K562 (cell line): Measurements from ENCODE around the gene UPF1. TPM values are rescaled to one million over a fixed set of nuclear protein-coding genes. Genes with fewer than 3 reads are reported as not detected.

ENCODE experiments used
- ATAC-seq: fragments of 200-7000 bp; cut with Tn5 transposase; 3 replicates; pipeline ENCODE4 v1.9.1; 2020; ENCODE audit warnings: moderate library complexity
- BruUV-seq: library from RNA; stranded (reverse); fragments of 400-500 nt; replicated peaks from 2 replicates; lab custom pipeline; 2021; lab: Mats Ljungman, UMichigan
- CTCF ChIA-PET: fragments of 300-600 bp; formaldehyde crosslinking; extraction: SDS; loops from one replicate; lab custom pipeline; 2021; ENCODE audit warnings: low intra/inter-chr PET ratio; lab: Yijun Ruan, JAX
- POLR2A ChIA-PET: fragments of 300-600, 350-650 bp; sonication (Branson Sonifier 250); formaldehyde crosslinking; extraction: SDS; loops from one replicate; lab custom pipeline; 2021; ENCODE audit warnings: antibody characterized with exemption, inconsistent platforms; lab: Yijun Ruan, JAX
- DNase-seq, 4 experiments: peaks; one replicate each; pipeline versions ENCODE4 v3.0.0 to v3.0.0-alpha.2; 2011 to 2018; ENCODE audit warnings: low spot score in 3 of 4, mixed read lengths in 3 of 4; ENCODE audit errors: extremely low read depth in 1 of 4
- FAIRE-seq: peaks from 2 replicates; lab custom pipeline; 2011; peaks lifted over from hg19 to GRCh38; lab: Jason Lieb, UNC
- H2AFZ ChIP-seq: 2 replicates; pipeline ENCODE4 v1.6.0; 2011; ENCODE audit warnings: low read depth, low read length, control low read depth, inconsistent platforms
- H3K27ac ChIP-seq: fragments of 200-600 bp; 3 replicates; pipeline ENCODE4 v1.8.0; 2011; ENCODE audit warnings: low read depth, mild to moderate bottlenecking, control low read depth, inconsistent platforms, low read length, moderate library complexity, mixed read lengths; ENCODE audit errors: extremely low read depth
- H3K27me3 ChIP-seq, 2 experiments: fragments of 300-600 bp in 1 of 2; 2 replicates in 1 of 2; 3 replicates in 1 of 2; pipeline versions ENCODE4 v1.6.0 to v1.8.0; 2011; ENCODE audit warnings: inconsistent platforms in 2 of 2, low read length in 2 of 2, mild to moderate bottlenecking in 1 of 2, mixed read lengths in 1 of 2, moderate library complexity in 1 of 2; ENCODE audit not compliant: control insufficient read depth in 2 of 2, insufficient read depth in 2 of 2
- H3K36me3 ChIP-seq: fragments of 300-600 bp; 3 replicates; pipeline ENCODE4 v1.8.0; 2011; ENCODE audit warnings: mild to moderate bottlenecking, low read length, inconsistent platforms; ENCODE audit not compliant: control insufficient read depth, insufficient read depth
- H3K4me1 ChIP-seq, 2 experiments: fragments of 200-600 bp in 1 of 2; replicated peaks in 1 of 2; 2 replicates in 1 of 2; 3 replicates in 1 of 2; pipeline versions ENCODE4 v1.5.1 to v1.8.0; 2011; ENCODE audit warnings: inconsistent platforms in 2 of 2, low read length in 2 of 2, mild to moderate bottlenecking in 1 of 2, mixed read lengths in 1 of 2, moderate library complexity in 1 of 2; ENCODE audit not compliant: control insufficient read depth in 2 of 2, insufficient read depth in 2 of 2
- H3K4me2 ChIP-seq: 2 replicates; pipeline ENCODE4 v1.6.1; 2011; ENCODE audit warnings: low read length, control low read depth, inconsistent platforms, mixed read lengths; ENCODE audit not compliant: insufficient read depth
- H3K4me3 ChIP-seq: fragments of 200-600 bp; sonication (generic), shearing (Covaris generic); 2 replicates; pipeline ENCODE4 v1.5.1; 2016; ENCODE audit warnings: control low read depth, inconsistent platforms
- H3K79me2 ChIP-seq: fragments of 200-600 bp; 3 replicates; pipeline ENCODE4 v1.8.0; 2011; ENCODE audit warnings: low read length, inconsistent platforms; ENCODE audit not compliant: control insufficient read depth, insufficient read depth
- H3K9ac ChIP-seq, 2 experiments: 2 replicates each; pipeline versions ENCODE4 v1.6.0 to v1.6.1; 2011; ENCODE audit warnings: low read depth in 2 of 2, low read length in 2 of 2, control low read depth in 1 of 2, inconsistent platforms in 1 of 2, mild to moderate bottlenecking in 1 of 2, mixed read lengths in 1 of 2; ENCODE audit not compliant: insufficient read depth in 1 of 2
- H3K9me1 ChIP-seq: one replicate; pipeline ENCODE4 v1.6.0; 2011; ENCODE audit warnings: inconsistent platforms, mild to moderate bottlenecking, low read length, moderate library complexity; ENCODE audit not compliant: control insufficient read depth, insufficient read depth
- H3K9me3 ChIP-seq: replicated peaks from 2 replicates; pipeline ENCODE4 v1.5.1; 2011; ENCODE audit warnings: low read depth, low read length, inconsistent platforms; ENCODE audit not compliant: control insufficient read depth, insufficient read depth
- H4K20me1 ChIP-seq: replicated peaks from 2 replicates; pipeline ENCODE4 v1.6.1; 2011; ENCODE audit warnings: low read length, inconsistent platforms, mixed read lengths; ENCODE audit not compliant: control insufficient read depth, insufficient read depth
- ATF1 ChIP-seq, 2 experiments: fragments of 450-650 bp in 1 of 2; IDR thresholded peaks; 2 replicates each; pipeline ENCODE4 v1.6.1; 2016; ENCODE audit warnings: missing compliant biosample characterization in 1 of 2, missing genetic modification characterization in 1 of 2
- FOXA1 ChIP-seq: fragments of 450-650 bp; IDR thresholded peaks from 2 replicates; pipeline ENCODE4 v1.6.1; 2016; ENCODE audit warnings: mild to moderate bottlenecking, borderline replicate concordance
- MAFF ChIP-seq: IDR thresholded peaks from 2 replicates; pipeline ENCODE4 v1.6.1; 2012; ENCODE audit warnings: low read length, improper control_type of control experiment
- NCOA6 ChIP-seq: fragments of 450-650 bp; IDR thresholded peaks from 2 replicates; pipeline ENCODE4 v1.6.1; 2017; ENCODE audit warnings: mild to moderate bottlenecking
- NFIC ChIP-seq: fragments of 450-650 bp; IDR thresholded peaks from 2 replicates; pipeline ENCODE4 v1.6.1; 2017; ENCODE audit warnings: mild to moderate bottlenecking, inconsistent platforms
- POLR2G ChIP-seq: fragments of 200-400 bp; formaldehyde crosslinking; IDR thresholded peaks from 2 replicates; pipeline ENCODE4 v1.6.1; 2017; ENCODE audit warnings: low read depth, mild to moderate bottlenecking, antibody characterized with exemption, low read length, moderate library complexity
- RBFOX2 ChIP-seq: fragments of 200-400 bp; formaldehyde crosslinking; IDR thresholded peaks from 2 replicates; pipeline ENCODE4 v1.6.1; 2017; ENCODE audit warnings: low read depth, mild to moderate bottlenecking, low read length, moderate library complexity
- RBM22 ChIP-seq: fragments of 200-400 bp; formaldehyde crosslinking; IDR thresholded peaks from 2 replicates; pipeline ENCODE4 v1.6.1; 2018; ENCODE audit warnings: low read length, low read depth; ENCODE audit not compliant: poor library complexity, severe bottlenecking
- ZNF445 ChIP-seq: fragments of 250-450 bp; sonication (Bioruptor Pico); IDR thresholded peaks from 2 replicates; pipeline ENCODE4 v1.4.0; 2020; ENCODE audit warnings: low read depth, mild to moderate bottlenecking, moderate library complexity
- ZNF766 ChIP-seq: fragments of 200-800 bp; sonication (Bioruptor generic); conservative IDR thresholded peaks from 2 replicates; pipeline ENCODE4 v1.6.1; 2016; ENCODE audit warnings: missing genetic modification characterization, missing compliant biosample characterization
- WGBS: fragments of 100-300 bp; shearing (Covaris generic); methylation state at CpG from one replicate; pipeline ENCODE4 v1.1.6; 2016; ENCODE audit warnings: low coverage, mixed read lengths; ENCODE audit not compliant: insufficient coverage; ENCODE audit errors: missing lambda C conversion rate; 5-methylcytosine and 5-hydroxymethylcytosine counted together
- in situ Hi-C: fragments of 300-500 bp; cut with MboI; formaldehyde crosslinking; loops from 4 replicates; pipeline ENCODE4 v1.15.0; 2018; ENCODE audit warnings: inconsistent platforms, mixed read lengths
- intact Hi-C: fragments of 100-400 bp; cut with micrococcal nuclease; formaldehyde crosslinking; loops from 2 replicates; pipeline ENCODE4 v1.14.2; 2022
- polyA plus RNA-seq, 8 experiments: library from polyadenylated mRNA; depleted of rRNA in 4 of 8; stranded (reverse) in 5 of 8; unstranded in 3 of 8; fragments of >200 nt; fragmentation: Nextera tagmentation in 2 of 8; fragmentation: Illumina TruSeq in 1 of 8; extraction: Ambion mirVana in 2 of 8; extraction: Trizol in 1 of 8; gene quantifications; 2 replicates each; pipeline versions ENCODE4 v1.2.1 to v1.2.3, GENCODE V29; 2011 to 2014; ENCODE audit warnings: inconsistent platforms in 1 of 8, missing spikeins in 1 of 8
- total RNA-seq, 7 experiments: library from RNA; depleted of rRNA in 6 of 7; stranded (reverse); fragments of >200 nt in 6 of 7; fragmentation: Illumina TruSeq in 2 of 7; extraction: Trizol in 2 of 7; gene quantifications; 2 replicates each; pipeline versions ENCODE4 v1.2.1 to v1.2.3, GENCODE V29; 2011 to 2021; ENCODE audit warnings: low replicate concordance in 1 of 7
- TF ChIP-seq, protein P1 (sequence below): sonication (generic); formaldehyde crosslinking; IDR thresholded peaks from 2 replicates; pipeline ENCODE4 v1.9.0; 2022; ENCODE audit warnings: mild to moderate bottlenecking, missing genetic modification reagents

The UPF1 gene
- total and polyA plus RNA-seq, 9 of the 15 experiments (the other 6 are each of a cell fraction or from before 2014, with no cell fraction given) = 0.34 to 103 (median 27.9) TPM

DNA sequence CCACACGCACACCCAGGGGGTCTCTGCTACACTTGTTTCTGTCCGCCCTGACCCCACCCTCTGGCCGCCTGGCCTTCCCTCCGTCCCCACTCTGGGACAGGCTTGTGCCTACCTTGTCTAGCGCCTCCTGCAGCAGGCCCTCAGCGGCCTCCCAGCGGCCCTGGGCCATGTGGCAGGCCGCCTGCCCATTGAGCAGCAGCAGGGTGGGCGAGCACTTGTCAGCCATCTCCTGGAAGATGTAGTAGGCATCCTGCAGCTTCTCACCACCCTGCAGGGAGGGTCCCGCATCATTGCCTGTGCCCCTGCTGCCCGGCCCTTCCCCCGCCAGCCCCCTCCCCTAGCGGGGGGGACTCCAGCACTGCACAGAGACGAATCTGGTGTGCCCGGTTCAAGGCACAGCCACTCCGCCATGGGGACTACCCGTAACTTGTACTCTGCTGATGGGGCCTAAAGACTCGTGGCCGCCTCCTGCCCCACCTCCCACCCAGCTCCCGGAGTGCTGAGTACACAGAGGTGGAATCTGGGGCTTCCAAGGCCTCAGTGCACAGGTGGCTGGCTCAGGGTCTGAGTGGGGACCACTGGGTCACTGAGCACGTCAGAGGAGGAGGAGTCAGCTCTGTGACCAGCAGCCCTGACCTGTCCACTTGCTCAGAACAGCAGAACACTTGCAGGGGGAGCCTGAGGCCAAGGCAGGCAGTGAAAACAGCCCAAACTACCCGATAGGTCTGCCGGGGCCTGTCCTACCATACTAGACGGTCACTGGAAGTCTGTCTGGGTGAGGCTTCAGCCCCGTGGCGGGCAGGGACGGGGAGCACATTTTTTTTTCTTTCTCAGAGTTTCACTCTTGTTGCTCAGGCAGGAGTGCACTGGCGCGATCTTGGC is 71.6 kb downstream of the UPF1 start (continued):
- TF ChIP-seq ATF1 (CRISPR knock-in tag; IDR thresholded peaks at IDR 0.05) (no peak), ATF1 (tag; IDR thresholded peaks at IDR 0.05) (no peak), ZNF445 (CRISPR knock-in tag) (no peak), NFIC (0 out of 2 replicates have a peak, but pooled peaks have one; percentile 11)

DNA sequence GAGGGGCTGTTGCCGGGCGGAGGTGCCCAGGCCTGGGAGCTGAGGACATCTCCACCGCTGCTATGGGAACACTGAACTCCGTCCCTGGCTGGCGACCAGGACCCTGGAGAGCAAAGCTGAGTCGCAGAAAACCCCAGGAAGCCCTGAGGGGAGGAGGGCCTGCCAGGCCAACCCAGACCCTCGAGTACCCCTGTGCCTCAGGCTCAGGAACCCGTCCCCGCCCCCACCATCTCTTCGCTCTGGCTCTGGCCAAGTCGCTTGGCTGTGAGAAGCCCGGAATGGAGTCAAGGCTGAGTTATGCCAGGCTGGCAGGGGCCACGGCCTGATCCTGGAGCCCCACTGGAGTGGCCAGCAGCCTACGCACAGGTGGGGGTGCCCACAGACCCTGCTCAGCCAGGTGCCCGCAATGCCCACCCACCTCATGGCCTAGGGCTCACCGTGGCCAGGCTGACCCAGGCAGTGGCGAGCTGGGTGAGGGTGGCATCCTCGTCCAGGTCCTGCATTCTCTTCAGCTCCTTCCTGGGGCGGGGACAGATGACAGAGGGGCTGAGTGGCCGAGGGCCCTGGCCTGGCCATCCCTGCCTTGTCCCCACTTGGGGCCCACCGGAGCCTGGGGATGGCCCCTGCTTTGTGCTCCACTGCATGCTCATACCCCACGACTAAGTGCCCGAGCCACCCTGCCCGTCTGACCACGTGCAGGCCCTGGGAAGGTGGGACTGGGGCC is 72.7 kb downstream of the UPF1 start:
- CTCF ChIA-PET = no interaction called here
- Histone ChIP-seq H3K4me3 (no peak overlapping the region), H3K36me3 (peaks cover 68% of the 10 kb centered on the region; the same call in 2 of the 3 replicates), H4K20me1 (0 out of 2 replicates have a peak, but pooled peaks cover 5% of the 10 kb centered on the region), H2AFZ (no peak overlapping the region), H3K4me1 (peaks cover 0 to 48% of the 10 kb centered on the region in 2 experiments; a peak in 2 of 5 replicates), H3K27ac (no peak overlapping the region), H3K4me2 (no peak overlapping the region), H3K79me2 (no peaks in the 10 kb centered on the region), H3K9me1 (no peaks in the 10 kb centered on the region), H3K9ac (no peak overlapping the region), H3K27me3 (no peaks in the 10 kb centered on the region), H3K9me3 (no peaks in the 10 kb centered on the region)
- DNase-seq = no peak
- WGBS = 94% methylated on average over 19 of the region's 25 CpGs
- in situ Hi-C loops = no loop called here
- intact Hi-C loops = no loop called here
- no TSS peak for BruUV-seq
- FAIRE-seq = no peak
- TF ChIP-seq RBFOX2 = 0 out of 2 replicates have a peak, but pooled peaks have one; percentile 21
- peak; percentile 69; the same call in 1 of the 2 replicates for TF ChIP-seq POLR2G
- no peak for TF ChIP-seq ZNF766 (CRISPR knock-in tag)
- no peak for TF ChIP-seq NCOA6
- TF ChIP-seq, protein P1, sequence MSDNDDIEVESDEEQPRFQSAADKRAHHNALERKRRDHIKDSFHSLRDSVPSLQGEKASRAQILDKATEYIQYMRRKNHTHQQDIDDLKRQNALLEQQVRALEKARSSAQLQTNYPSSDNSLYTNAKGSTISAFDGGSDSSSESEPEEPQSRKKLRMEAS (CRISPR knock-in tag) = no peak
- TF ChIP-seq FOXA1 = no peak
- peak; percentile 47 for TF ChIP-seq RBM22
- TF ChIP-seq MAFF = no peak
- no peak for ATAC-seq
- POLR2A ChIA-PET = interaction anchor here (0.5 to 0.8 kb wide), 4 partner anchors 12 to 289 kb away, joined by 3 read pairs; partner anchors contain the start of genes COPE and DDX49
